NB4 (cell line): Measurements from ENCODE around the gene MROH7.

Experiments used
- DNase-seq: peaks from one replicate; pipeline ENCODE4 v3.0.0; 2010; ENCODE audit warnings: low read depth
- H3K4me3 ChIP-seq: one replicate; pipeline ENCODE4 v1.5.1; 2011; ENCODE audit warnings: mild to moderate bottlenecking, low read depth, low read length, moderate library complexity
- MYC ChIP-seq: IDR thresholded peaks from 2 replicates; pipeline ENCODE4 v1.6.1; 2011; ENCODE audit warnings: low read depth, low read length
- POLR2A ChIP-seq: IDR thresholded peaks from 2 replicates; pipeline ENCODE4 v1.6.1; 2011; ENCODE audit warnings: mild to moderate bottlenecking; ENCODE audit not compliant: insufficient read length; ENCODE audit errors: extremely low read depth
- TF ChIP-seq, protein P1 (sequence below): IDR thresholded peaks from one replicate; pipeline ENCODE4 v1.5.1; 2012; ENCODE audit warnings: low read depth, low read length
- TF ChIP-seq, protein P2 (sequence below): IDR thresholded peaks from 2 replicates; pipeline ENCODE4 v1.6.1; 2011; ENCODE audit warnings: low read depth, low read length

MROH7 gene

DNA sequence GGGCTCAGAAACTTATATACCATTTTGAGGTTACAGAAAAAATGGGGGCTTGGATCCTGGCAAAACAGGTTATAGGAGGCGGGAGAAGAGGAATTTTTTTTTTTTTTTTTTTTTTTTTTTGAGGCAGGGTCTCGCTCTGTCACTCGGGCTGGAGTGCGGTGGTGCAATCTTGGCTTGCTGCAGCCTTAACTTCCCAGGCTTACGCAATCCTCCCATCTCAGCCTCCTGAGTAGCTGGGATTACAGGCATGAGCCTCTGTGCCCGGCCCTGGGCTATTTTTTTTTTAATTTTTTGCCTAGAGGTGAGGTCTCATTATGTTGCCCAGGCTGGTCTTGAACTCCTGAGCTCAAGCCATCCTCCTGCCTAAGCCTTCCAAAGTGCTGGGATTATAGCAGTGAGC, 24.7 kb downstream of the MROH7 start:
- no peak overlapping the region for H3K4me3 ChIP-seq
- DNase-seq: peak; percentile 22
- TF ChIP-seq POLR2A: no peak
- TF ChIP-seq, protein P1, sequence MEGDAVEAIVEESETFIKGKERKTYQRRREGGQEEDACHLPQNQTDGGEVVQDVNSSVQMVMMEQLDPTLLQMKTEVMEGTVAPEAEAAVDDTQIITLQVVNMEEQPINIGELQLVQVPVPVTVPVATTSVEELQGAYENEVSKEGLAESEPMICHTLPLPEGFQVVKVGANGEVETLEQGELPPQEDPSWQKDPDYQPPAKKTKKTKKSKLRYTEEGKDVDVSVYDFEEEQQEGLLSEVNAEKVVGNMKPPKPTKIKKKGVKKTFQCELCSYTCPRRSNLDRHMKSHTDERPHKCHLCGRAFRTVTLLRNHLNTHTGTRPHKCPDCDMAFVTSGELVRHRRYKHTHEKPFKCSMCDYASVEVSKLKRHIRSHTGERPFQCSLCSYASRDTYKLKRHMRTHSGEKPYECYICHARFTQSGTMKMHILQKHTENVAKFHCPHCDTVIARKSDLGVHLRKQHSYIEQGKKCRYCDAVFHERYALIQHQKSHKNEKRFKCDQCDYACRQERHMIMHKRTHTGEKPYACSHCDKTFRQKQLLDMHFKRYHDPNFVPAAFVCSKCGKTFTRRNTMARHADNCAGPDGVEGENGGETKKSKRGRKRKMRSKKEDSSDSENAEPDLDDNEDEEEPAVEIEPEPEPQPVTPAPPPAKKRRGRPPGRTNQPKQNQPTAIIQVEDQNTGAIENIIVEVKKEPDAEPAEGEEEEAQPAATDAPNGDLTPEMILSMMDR: no peak
- no peak for TF ChIP-seq MYC
- TF ChIP-seq, protein P2, sequence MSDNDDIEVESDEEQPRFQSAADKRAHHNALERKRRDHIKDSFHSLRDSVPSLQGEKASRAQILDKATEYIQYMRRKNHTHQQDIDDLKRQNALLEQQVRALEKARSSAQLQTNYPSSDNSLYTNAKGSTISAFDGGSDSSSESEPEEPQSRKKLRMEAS: no peak

DNA sequence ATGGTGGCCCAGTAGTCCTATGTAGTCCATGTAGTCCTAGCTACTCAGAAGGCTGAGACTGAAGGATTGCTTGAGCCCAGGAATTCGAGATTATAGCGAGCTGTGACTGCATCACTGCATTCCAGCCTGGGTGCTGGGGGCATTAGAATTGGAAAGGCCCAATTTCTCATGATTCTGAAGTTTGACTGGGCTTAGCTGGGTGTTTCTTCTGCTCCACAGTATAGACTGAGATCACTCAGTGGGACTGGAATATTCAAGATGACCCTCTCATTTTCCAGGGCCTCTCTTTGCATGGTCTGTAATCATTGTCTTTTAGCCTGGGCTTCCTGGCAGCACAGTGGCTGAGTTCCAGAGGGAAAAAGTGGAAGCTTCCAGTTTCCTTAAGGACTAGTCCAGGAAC, 26.2 kb downstream of the MROH7 start:
- no peak overlapping the region for H3K4me3 ChIP-seq
- no peak for TF ChIP-seq POLR2A
- TF ChIP-seq, protein P2: no peak
- no peak for TF ChIP-seq MYC
- TF ChIP-seq, protein P1: no peak
- DNase-seq: no peak

DNA sequence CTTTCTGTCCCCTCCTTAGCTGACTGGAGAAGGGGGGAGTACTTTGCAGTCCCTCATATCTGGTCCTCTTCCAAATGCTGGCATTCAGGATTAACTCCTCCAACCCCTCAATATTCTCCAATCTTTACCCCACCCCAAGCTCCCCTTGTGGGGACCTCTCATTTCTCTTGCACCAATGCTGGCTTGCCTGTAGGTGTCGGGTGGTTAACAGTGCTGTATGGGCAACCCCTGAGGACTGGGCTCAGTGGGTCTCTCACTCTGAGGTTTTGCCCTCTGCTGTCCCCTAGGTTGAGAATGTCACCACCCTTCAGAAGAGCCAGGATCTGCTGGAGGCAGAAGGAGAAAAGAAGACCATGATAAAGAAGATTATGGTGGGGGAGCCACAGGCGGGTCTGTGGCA, 27.0 kb downstream of the MROH7 start:
- TF ChIP-seq, protein P1: peak; percentile 8
- no peak for TF ChIP-seq MYC
- DNase-seq: peak; percentile 17
- no peak overlapping the region for H3K4me3 ChIP-seq

DNA sequence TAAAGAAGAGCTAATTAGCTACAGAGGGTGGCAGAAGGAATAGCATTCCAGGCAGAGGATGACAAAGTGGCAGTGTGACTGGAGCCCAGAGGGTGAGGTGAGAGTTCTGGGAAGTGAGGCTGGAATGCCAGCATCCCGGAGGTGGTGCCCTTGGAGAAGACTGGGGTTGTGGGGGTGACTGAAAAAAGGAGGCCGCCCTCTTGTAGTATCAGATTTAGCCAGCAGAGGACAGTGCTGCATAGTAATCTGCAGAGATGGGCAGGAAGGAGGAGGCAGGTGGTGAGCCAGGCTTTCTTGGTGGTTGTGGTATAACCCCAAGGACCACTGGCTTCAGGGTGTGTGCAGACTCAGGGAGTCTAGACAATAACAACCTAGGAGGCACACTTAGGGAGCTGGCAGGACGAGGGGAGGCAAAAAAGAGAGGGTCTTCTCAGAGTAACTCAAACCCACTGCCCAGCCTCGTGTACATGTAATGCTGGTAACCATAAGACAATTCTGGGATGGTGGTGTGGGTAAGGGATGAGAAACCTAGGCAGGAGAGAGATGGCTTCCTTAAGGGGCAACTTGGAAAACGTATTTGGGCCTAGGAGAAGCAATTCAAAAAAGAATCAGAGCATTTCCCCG, 30.5 kb downstream of the MROH7 start:
- TF ChIP-seq POLR2A: no peak
- TF ChIP-seq MYC: 0 out of 2 replicates have a peak, but pooled peaks have one; percentile 15
- TF ChIP-seq, protein P2: peak; percentile 31; the same call in 1 of the 2 replicates
- TF ChIP-seq, protein P1: peak; percentile 76
- no peak overlapping the region for H3K4me3 ChIP-seq

DNA sequence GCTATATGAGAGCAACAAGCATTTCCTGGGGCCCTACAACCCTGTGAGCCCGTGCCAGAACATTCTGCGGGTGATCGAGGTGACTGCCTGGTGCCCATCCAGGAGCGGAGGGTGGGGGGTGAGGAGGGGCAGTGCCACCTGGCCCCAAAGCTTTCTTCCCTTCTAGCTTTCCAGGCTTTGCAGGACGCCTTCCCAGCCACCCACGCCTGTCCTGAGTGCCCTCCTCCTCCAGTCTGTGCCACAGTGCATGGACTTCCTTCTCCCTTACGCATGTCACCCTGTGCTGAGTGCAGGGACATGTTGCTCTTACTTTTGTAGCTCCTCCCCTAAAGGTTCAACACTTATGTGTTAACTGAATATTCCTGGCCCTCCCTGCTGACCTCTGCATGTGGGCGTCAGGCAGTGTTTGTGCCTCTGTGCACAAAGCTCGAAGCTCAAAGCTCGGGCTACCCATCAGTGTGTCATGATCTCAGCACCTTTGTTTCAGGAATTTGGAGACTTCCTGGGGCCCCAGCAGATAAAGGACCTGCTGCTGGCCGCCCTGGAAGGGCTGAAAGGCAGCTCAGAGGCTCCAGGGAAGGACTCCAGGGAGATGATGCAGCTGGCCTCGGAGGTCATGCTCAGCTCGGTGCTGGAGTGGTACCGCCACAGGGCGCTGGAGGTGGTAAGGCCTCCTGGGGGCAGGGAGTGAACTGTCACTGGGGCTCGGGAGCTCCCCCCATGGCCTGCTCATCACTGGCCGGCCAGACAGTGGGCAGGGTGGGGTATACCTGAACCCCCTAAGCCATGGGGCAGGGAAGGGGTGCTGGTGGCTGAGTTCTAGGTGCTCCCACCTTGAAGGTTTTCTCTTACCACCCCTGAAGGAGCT, 37.4 kb downstream of the MROH7 start:
- peak; percentile 9 for DNase-seq
- no peak for TF ChIP-seq POLR2A
- TF ChIP-seq, protein P1: no peak
- no peak for TF ChIP-seq MYC
- TF ChIP-seq, protein P2: no peak
- H3K4me3 ChIP-seq: no peak overlapping the region

More for the DNA sequence above, 30.5 kb downstream of the MROH7 start:
- DNase-seq: peak; percentile 69
